Measurements from ENCODE around the gene MEP1B. TPM values are rescaled to one million over a fixed set of nuclear protein-coding genes. Genes with fewer than 3 reads are reported as not detected.

MEP1B gene
- total RNA-seq, 1 experiment from 2014 or later, result 0.26 TPM

DNA sequence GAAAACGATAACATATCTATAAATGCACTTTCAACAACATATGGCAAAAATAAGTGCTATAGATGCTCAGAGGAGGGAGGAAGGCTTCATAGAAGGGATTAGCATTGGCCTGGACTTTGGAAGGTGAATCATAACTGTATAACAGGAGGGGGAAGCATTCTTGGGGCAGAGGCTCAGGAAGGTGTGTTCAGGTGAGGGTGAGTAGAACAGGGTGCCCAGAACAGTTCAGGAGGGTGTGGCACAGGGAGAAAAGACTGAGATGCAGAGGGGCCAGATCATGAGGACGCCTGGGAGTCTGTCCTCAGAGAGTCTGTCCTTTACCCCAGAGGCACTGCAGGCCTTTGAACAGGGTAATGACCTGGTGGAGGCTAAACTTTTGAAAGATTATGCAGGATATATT, 29.3 kb upstream of the MEP1B start:
- intact Hi-C loops (cut with micrococcal nuclease; ENCODE audit: unreplicated experiment), result loop anchor here (10.0 kb wide), 1 partner anchor 524 kb away; no protein-coding TSS in a partner anchor
- CTCF ChIA-PET, result no interaction called here
- Histone ChIP-seq H3K27ac (ENCODE audit: low read depth, low read length, poor library complexity, severe bottlenecking) (no peak overlapping the region), H3K27me3 (replicated peaks; ENCODE audit: insufficient read depth, low read depth, low read length, poor library complexity) (no peaks in the 10 kb centered on the region), H3K4me1 (ENCODE audit: insufficient read depth, low read length, poor library complexity, severe bottlenecking) (peaks cover 7% of the 10 kb centered on the region), H3K4me3 (ENCODE audit: low read depth, low read length, poor library complexity, severe bottlenecking) (no peak overlapping the region), H3K9me3 (ENCODE audit: low read depth, low read length, poor library complexity, severe bottlenecking) (no peaks in the 10 kb centered on the region), H3K36me3 (ENCODE audit: insufficient read depth, low read length, poor library complexity, severe bottlenecking) (no peaks in the 10 kb centered on the region)
- POLR2A ChIA-PET (ENCODE audit: low non-redundant PET), result no interaction called here
- no peak for TF ChIP-seq EZH2 (IDR thresholded peaks at IDR 0.05; ENCODE audit: borderline replicate concordance, low read depth, low read length, poor library complexity, severe bottlenecking)
- TF ChIP-seq, protein P1, sequence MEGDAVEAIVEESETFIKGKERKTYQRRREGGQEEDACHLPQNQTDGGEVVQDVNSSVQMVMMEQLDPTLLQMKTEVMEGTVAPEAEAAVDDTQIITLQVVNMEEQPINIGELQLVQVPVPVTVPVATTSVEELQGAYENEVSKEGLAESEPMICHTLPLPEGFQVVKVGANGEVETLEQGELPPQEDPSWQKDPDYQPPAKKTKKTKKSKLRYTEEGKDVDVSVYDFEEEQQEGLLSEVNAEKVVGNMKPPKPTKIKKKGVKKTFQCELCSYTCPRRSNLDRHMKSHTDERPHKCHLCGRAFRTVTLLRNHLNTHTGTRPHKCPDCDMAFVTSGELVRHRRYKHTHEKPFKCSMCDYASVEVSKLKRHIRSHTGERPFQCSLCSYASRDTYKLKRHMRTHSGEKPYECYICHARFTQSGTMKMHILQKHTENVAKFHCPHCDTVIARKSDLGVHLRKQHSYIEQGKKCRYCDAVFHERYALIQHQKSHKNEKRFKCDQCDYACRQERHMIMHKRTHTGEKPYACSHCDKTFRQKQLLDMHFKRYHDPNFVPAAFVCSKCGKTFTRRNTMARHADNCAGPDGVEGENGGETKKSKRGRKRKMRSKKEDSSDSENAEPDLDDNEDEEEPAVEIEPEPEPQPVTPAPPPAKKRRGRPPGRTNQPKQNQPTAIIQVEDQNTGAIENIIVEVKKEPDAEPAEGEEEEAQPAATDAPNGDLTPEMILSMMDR (conservative IDR thresholded peaks at IDR 0.05; ENCODE audit: low read depth, low read length), result no peak
- no peak for DNase-seq (ENCODE audit: low spot score)
- no TSS peak for BruUV-seq (replicated peaks)

DNA sequence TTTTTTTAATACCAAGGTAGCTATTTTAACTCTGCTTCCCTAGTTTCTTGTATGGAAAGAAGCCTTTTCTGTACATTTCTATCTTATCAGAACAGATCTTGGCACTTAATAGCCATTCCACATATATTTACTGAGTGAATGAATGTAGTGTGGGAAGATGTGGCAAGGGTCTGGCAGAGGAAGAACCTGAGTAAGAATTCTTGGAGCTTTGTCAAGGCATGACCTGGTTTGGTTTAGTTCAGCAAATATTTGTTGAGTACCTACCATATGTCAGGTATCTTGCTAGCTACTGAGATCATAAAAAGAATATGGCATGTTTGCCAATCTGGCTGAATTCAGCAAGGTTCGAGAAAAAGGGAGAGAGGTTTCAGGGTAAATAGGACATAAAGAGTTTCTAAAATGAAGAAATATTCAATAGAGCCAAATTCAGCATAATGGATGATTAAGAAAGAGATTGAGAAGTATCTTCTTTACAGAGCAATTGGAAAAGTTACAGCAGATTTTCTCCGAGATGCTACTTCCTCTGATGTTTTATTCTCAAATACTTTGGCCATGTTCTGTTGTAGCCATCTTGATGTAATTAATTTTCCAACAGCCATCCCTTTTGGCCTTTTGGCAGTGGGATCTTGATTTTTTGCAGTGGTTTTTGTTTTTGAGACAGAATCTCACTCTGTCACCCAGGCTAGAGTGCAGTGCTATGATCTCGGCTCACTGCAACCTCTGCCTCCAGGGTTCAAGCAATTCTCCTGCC, 21.7 kb upstream of the MEP1B start:
- intact Hi-C loops (cut with micrococcal nuclease; ENCODE audit: unreplicated experiment), result loop anchor here (10.0 kb wide), 1 partner anchor 517 kb away; no protein-coding TSS in a partner anchor
- Histone ChIP-seq H3K36me3 (ENCODE audit: insufficient read depth, low read length, poor library complexity, severe bottlenecking) (no peaks in the 10 kb centered on the region), H3K4me1 (ENCODE audit: insufficient read depth, low read length, poor library complexity, severe bottlenecking) (no peaks in the 10 kb centered on the region), H3K4me3 (ENCODE audit: low read depth, low read length, poor library complexity, severe bottlenecking) (no peak overlapping the region), H3K9me3 (ENCODE audit: low read depth, low read length, poor library complexity, severe bottlenecking) (no peaks in the 10 kb centered on the region), H3K27me3 (replicated peaks; ENCODE audit: insufficient read depth, low read depth, low read length, poor library complexity) (no peaks in the 10 kb centered on the region), H3K27ac (ENCODE audit: low read depth, low read length, poor library complexity, severe bottlenecking) (no peak overlapping the region)
- DNase-seq (ENCODE audit: low spot score), result no peak
- TF ChIP-seq, protein P1 (conservative IDR thresholded peaks at IDR 0.05; ENCODE audit: low read depth, low read length), result no peak
- no peak for TF ChIP-seq EZH2 (IDR thresholded peaks at IDR 0.05; ENCODE audit: borderline replicate concordance, low read depth, low read length, poor library complexity, severe bottlenecking)
- ChIA-PET CTCF (no interaction called here), POLR2A (ENCODE audit: low non-redundant PET) (no interaction called here)
- no TSS peak for BruUV-seq (replicated peaks)

- intact Hi-C loops (cut with micrococcal nuclease; ENCODE audit: unreplicated experiment), result no loop called here
- no peak for DNase-seq (ENCODE audit: low spot score)
- ChIA-PET CTCF (no interaction called here), POLR2A (ENCODE audit: low non-redundant PET) (no interaction called here)
- Histone ChIP-seq H3K27me3 (replicated peaks; ENCODE audit: insufficient read depth, low read depth, low read length, poor library complexity) (no peaks in the 10 kb centered on the region), H3K4me1 (ENCODE audit: insufficient read depth, low read length, poor library complexity, severe bottlenecking) (no peaks in the 10 kb centered on the region), H3K36me3 (ENCODE audit: insufficient read depth, low read length, poor library complexity, severe bottlenecking) (no peaks in the 10 kb centered on the region), H3K4me3 (ENCODE audit: low read depth, low read length, poor library complexity, severe bottlenecking) (no peak overlapping the region), H3K9me3 (ENCODE audit: low read depth, low read length, poor library complexity, severe bottlenecking) (no peaks in the 10 kb centered on the region), H3K27ac (ENCODE audit: low read depth, low read length, poor library complexity, severe bottlenecking) (no peak overlapping the region)
- TF ChIP-seq, protein P1 (conservative IDR thresholded peaks at IDR 0.05; ENCODE audit: low read depth, low read length), result no peak
- no peak for TF ChIP-seq EZH2 (IDR thresholded peaks at IDR 0.05; ENCODE audit: borderline replicate concordance, low read depth, low read length, poor library complexity, severe bottlenecking)
- no TSS peak for BruUV-seq (replicated peaks)
These were observed 16.2 kb upstream of the MEP1B start for GRCh38 chr18:32173654-32174053.

Measured in A673 (cell line).